ENCODE measurements around the gene PLEKHM2.

PLEKHM2 gene

DNA sequence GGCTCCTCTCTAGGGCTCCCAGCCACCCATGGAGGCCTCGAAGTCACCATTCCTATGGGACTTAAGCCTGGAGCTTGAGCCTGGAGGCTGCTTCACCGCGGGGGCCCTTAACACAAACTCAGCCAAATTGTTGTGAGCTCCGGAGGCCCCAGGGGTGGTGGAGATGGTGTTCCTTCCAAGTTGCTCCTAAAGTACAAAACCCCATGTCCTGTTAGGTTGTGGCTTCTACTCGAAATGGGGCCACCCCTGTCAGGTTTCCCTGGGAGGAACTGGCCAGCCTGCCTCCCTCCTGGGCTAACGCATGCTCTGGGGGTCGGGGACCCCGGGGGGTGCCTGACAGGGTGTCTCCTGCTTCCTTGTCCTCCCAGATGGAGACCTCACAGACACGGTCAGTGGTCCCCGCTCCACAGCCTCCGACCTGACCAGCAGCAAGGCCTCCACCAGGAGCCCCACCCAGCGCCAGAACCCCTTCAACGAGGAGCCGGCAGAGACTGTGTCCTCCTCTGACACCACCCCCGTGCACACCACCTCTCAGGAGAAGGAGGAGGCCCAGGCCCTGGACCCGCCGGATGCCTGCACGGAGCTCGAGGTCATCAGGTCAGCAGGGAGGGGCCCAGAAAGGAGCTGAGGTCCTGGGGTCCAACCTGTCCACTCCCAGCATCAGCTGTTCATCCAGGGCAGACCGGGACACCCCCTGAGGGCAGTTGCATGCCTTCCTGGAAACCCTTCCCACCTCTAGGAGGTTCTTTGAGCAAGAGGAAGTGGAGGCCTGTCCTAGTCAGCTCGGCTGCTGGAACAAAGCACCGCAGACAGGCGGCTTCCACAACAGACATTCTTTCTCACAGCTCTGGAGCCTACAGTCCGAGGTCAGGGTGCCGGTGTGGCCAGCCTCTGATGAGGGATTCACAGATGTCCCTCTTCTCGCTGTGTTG lies 41.1 kb downstream of the PLEKHM2 start:
- Histone ChIP-seq H3K27me3 (ENCODE audit: control insufficient read depth, insufficient read depth, low read length, poor library complexity, severe bottlenecking) (no peaks in the 10 kb centered on the region), H3K9me3 (ENCODE audit: control insufficient read depth, low read length) (no peaks in the 10 kb centered on the region), H3K4me1 (ENCODE audit: control insufficient read depth, insufficient read depth, low read length) (peaks cover 7% of the 10 kb centered on the region), H3K36me3 (ENCODE audit: control insufficient read depth, insufficient read depth, low read length) (peaks cover 22% of the 10 kb centered on the region), H3K4me3 (ENCODE audit: insufficient read depth, low read depth, low read length) (no peak overlapping the region), H3K27ac (ENCODE audit: insufficient read depth, low read depth, low read length, poor library complexity, severe bottlenecking) (no peak overlapping the region)
- 87 to 89% methylated on average over 26 of the region's 26 CpGs for WGBS, 2 experiments

DNA sequence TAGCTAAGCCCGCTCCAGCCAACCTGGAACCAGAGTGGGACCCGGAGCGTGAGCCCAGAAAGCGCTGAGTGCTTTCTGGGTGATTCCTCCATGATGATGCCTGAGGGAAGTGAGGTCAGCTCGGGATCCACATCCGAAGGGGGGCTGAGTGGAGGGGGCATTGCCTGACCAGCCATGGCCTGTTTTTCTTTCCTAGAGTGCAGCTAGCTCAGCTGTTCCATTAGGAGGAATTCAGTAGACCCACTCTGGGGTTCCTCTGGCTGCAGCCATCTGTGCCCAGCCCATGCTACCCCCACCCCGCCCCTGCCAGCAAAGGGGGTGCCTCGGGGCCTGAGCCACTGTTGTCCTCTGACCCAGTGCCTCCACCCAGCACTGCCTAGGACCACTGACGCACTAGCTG lies 42.4 kb downstream of the PLEKHM2 start:
- 92 to 95% methylated on average over 9 of the region's 9 CpGs for WGBS, 2 experiments
- Histone ChIP-seq H3K4me1 (ENCODE audit: control insufficient read depth, insufficient read depth, low read length) (peaks cover 7% of the 10 kb centered on the region), H3K27me3 (ENCODE audit: control insufficient read depth, insufficient read depth, low read length, poor library complexity, severe bottlenecking) (no peaks in the 10 kb centered on the region), H3K4me3 (ENCODE audit: insufficient read depth, low read depth, low read length) (no peak overlapping the region), H3K36me3 (ENCODE audit: control insufficient read depth, insufficient read depth, low read length) (peaks cover 28% of the 10 kb centered on the region), H3K9me3 (ENCODE audit: control insufficient read depth, low read length) (no peaks in the 10 kb centered on the region), H3K27ac (ENCODE audit: insufficient read depth, low read depth, low read length, poor library complexity, severe bottlenecking) (no peak overlapping the region)

DNA sequence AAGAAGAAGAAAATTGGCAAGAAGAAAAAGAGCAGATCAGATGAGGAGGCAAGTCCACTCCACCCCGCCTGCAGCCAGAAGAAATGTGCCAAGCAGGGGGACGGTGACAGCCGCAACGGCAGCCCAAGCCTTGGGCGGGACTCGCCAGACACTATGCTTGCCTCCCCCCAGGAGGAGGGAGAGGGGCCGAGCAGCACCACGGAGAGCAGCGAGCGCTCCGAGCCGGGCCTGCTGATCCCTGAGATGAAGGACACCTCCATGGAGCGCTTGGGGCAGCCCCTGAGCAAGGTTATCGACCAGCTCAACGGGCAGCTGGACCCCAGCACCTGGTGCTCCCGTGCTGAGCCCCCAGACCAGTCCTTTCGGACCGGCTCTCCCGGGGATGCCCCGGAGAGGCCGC lies 42.9 kb downstream of the PLEKHM2 start:
- H3K4me3 ChIP-seq (ENCODE audit: insufficient read depth, low read depth, low read length), result no peak overlapping the region
- WGBS, 2 experiments, result 90 to 93% methylated on average over 21 of the region's 21 CpGs
- H3K36me3 ChIP-seq (ENCODE audit: control insufficient read depth, insufficient read depth, low read length), result peaks cover 28% of the 10 kb centered on the region

GRCh38 chr1:15727424-15727823 lies 43.3 kb downstream of the PLEKHM2 start:
- 96% methylated on average over 13 of the region's 13 CpGs for WGBS, 2 experiments
- H3K27ac ChIP-seq (ENCODE audit: insufficient read depth, low read depth, low read length, poor library complexity, severe bottlenecking), result no peak overlapping the region
- H3K4me1 ChIP-seq (ENCODE audit: control insufficient read depth, insufficient read depth, low read length), result peaks cover 7% of the 10 kb centered on the region
- no peak overlapping the region for H3K4me3 ChIP-seq (ENCODE audit: insufficient read depth, low read depth, low read length)
- no peaks in the 10 kb centered on the region for H3K9me3 ChIP-seq (ENCODE audit: control insufficient read depth, low read length)
- peaks cover 28% of the 10 kb centered on the region for H3K36me3 ChIP-seq (ENCODE audit: control insufficient read depth, insufficient read depth, low read length)
- H3K27me3 ChIP-seq (ENCODE audit: control insufficient read depth, insufficient read depth, low read length, poor library complexity, severe bottlenecking), result no peaks in the 10 kb centered on the region

More for the DNA sequence above, 42.9 kb downstream of the PLEKHM2 start:
- H3K27me3 ChIP-seq (ENCODE audit: control insufficient read depth, insufficient read depth, low read length, poor library complexity, severe bottlenecking), result no peaks in the 10 kb centered on the region
- H3K4me1 ChIP-seq (ENCODE audit: control insufficient read depth, insufficient read depth, low read length), result peaks cover 7% of the 10 kb centered on the region
- no peak overlapping the region for H3K27ac ChIP-seq (ENCODE audit: insufficient read depth, low read depth, low read length, poor library complexity, severe bottlenecking)
- H3K9me3 ChIP-seq (ENCODE audit: control insufficient read depth, low read length), result no peaks in the 10 kb centered on the region

DNA sequence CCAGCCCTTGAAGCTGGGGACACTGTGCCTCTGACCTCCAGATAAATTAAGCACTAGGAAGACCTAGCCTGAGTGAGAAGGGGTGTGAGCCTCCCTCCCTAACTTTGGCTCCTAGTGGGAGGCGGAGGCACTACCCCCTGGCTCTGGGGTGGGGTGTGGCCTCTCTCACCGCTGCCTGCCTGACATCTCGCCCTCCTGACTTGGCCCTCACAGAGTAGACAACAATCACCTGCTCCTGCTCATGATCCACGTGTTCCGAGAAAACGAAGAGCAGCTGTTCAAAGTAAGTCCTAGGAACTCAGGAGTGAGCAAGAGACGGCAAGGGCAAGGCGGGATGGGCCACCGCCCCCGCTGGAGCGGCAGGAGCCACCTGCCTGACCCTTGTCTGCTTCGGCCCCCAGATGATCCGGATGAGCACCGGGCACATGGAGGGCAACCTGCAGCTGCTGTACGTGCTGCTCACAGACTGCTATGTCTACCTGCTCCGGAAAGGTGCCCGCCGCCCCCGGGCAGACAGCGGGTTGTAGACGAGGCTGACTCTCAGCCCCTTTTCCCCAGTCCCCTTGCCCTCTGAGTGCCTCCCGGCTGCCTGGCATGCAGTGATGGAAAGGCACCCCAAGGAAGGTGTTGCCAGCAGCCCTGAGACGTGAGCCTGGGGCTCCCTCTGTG lies 43.9 kb downstream of the PLEKHM2 start:
- H3K9me3 ChIP-seq (ENCODE audit: control insufficient read depth, low read length), result no peaks in the 10 kb centered on the region
- WGBS, 2 experiments, result 96% methylated on average over 23 of the region's 23 CpGs
- peaks cover 7% of the 10 kb centered on the region for H3K4me1 ChIP-seq (ENCODE audit: control insufficient read depth, insufficient read depth, low read length)
- H3K36me3 ChIP-seq (ENCODE audit: control insufficient read depth, insufficient read depth, low read length), result peaks cover 28% of the 10 kb centered on the region
- no peak overlapping the region for H3K4me3 ChIP-seq (ENCODE audit: insufficient read depth, low read depth, low read length)
- H3K27me3 ChIP-seq (ENCODE audit: control insufficient read depth, insufficient read depth, low read length, poor library complexity, severe bottlenecking), result no peaks in the 10 kb centered on the region
- H3K27ac ChIP-seq (ENCODE audit: insufficient read depth, low read depth, low read length, poor library complexity, severe bottlenecking), result no peak overlapping the region

GRCh38 chr1:15728937-15729657 lies 45.0 kb downstream of the PLEKHM2 start:
- peaks cover 32% of the 10 kb centered on the region for H3K36me3 ChIP-seq (ENCODE audit: control insufficient read depth, insufficient read depth, low read length)
- no peaks in the 10 kb centered on the region for H3K9me3 ChIP-seq (ENCODE audit: control insufficient read depth, low read length)

GRCh38 chr1:15730423-15730822 lies 46.3 kb downstream of the PLEKHM2 start:
- Histone ChIP-seq H3K9me3 (ENCODE audit: control insufficient read depth, low read length) (no peaks in the 10 kb centered on the region), H3K36me3 (ENCODE audit: control insufficient read depth, insufficient read depth, low read length) (peaks cover 33% of the 10 kb centered on the region), H3K4me3 (ENCODE audit: insufficient read depth, low read depth, low read length) (no peak overlapping the region), H3K4me1 (ENCODE audit: control insufficient read depth, insufficient read depth, low read length) (peaks cover 5% of the 10 kb centered on the region), H3K27ac (ENCODE audit: insufficient read depth, low read depth, low read length, poor library complexity, severe bottlenecking) (no peak overlapping the region), H3K27me3 (ENCODE audit: control insufficient read depth, insufficient read depth, low read length, poor library complexity, severe bottlenecking) (no peaks in the 10 kb centered on the region)
- WGBS, 2 experiments, result 96 to 97% methylated on average over 16 of the region's 16 CpGs

More at GRCh38 chr1:15728937-15729657, 45.0 kb downstream of the PLEKHM2 start:
- no peak overlapping the region for H3K27ac ChIP-seq (ENCODE audit: insufficient read depth, low read depth, low read length, poor library complexity, severe bottlenecking)
- WGBS, 2 experiments, result 93 to 94% methylated on average over 22 of the region's 22 CpGs
- H3K4me1 ChIP-seq (ENCODE audit: control insufficient read depth, insufficient read depth, low read length), result peaks cover 7% of the 10 kb centered on the region
- no peak overlapping the region for H3K4me3 ChIP-seq (ENCODE audit: insufficient read depth, low read depth, low read length)
- no peaks in the 10 kb centered on the region for H3K27me3 ChIP-seq (ENCODE audit: control insufficient read depth, insufficient read depth, low read length, poor library complexity, severe bottlenecking)

- H3K36me3 ChIP-seq (ENCODE audit: control insufficient read depth, insufficient read depth, low read length), result peaks cover 33% of the 10 kb centered on the region
- no peaks in the 10 kb centered on the region for H3K9me3 ChIP-seq (ENCODE audit: control insufficient read depth, low read length)
Measured at GRCh38 chr1:15730936-15731335, 46.8 kb downstream of the PLEKHM2 start.

GRCh38 chr1:15731735-15732685 lies 47.9 kb downstream of the PLEKHM2 start:
- peaks cover 16% of the 10 kb centered on the region for H3K4me1 ChIP-seq (ENCODE audit: control insufficient read depth, insufficient read depth, low read length)
- H3K4me3 ChIP-seq (ENCODE audit: insufficient read depth, low read depth, low read length), result no peak overlapping the region
- H3K36me3 ChIP-seq (ENCODE audit: control insufficient read depth, insufficient read depth, low read length), result peaks cover 29% of the 10 kb centered on the region
- no peaks in the 10 kb centered on the region for H3K27me3 ChIP-seq (ENCODE audit: control insufficient read depth, insufficient read depth, low read length, poor library complexity, severe bottlenecking)
- H3K27ac ChIP-seq (ENCODE audit: insufficient read depth, low read depth, low read length, poor library complexity, severe bottlenecking), result no peak overlapping the region
- WGBS, 2 experiments, result 95 to 96% methylated on average over 39 of the region's 39 CpGs
- H3K9me3 ChIP-seq (ENCODE audit: control insufficient read depth, low read length), result no peaks in the 10 kb centered on the region

More at GRCh38 chr1:15730936-15731335, 46.8 kb downstream of the PLEKHM2 start:
- no peak overlapping the region for H3K27ac ChIP-seq (ENCODE audit: insufficient read depth, low read depth, low read length, poor library complexity, severe bottlenecking)
- no peak overlapping the region for H3K4me3 ChIP-seq (ENCODE audit: insufficient read depth, low read depth, low read length)
- H3K27me3 ChIP-seq (ENCODE audit: control insufficient read depth, insufficient read depth, low read length, poor library complexity, severe bottlenecking), result no peaks in the 10 kb centered on the region
- WGBS, 2 experiments, result 96% methylated on average over 16 of the region's 16 CpGs
- peaks cover 10% of the 10 kb centered on the region for H3K4me1 ChIP-seq (ENCODE audit: control insufficient read depth, insufficient read depth, low read length)

Data from ectodermal cell (in vitro differentiated cells).